K562 (cell line): ENCODE data around the gene ZNF292. TPM values are rescaled to one million over a fixed set of nuclear protein-coding genes. Genes with fewer than 3 reads are reported as not detected.

Experiments used
- ATF3 ChIP-seq, 2 experiments: fragments of 450-650 bp in 1 of 2; sonication (generic) in 1 of 2; formaldehyde crosslinking in 1 of 2; IDR thresholded peaks in 1 of 2; conservative IDR thresholded peaks in 1 of 2; 2 replicates each; pipeline versions ENCODE4 v1.6.1 to v1.8.1; 2016 to 2023; ENCODE audit warnings: mild to moderate bottlenecking in 2 of 2, moderate library complexity in 2 of 2, inconsistent platforms in 1 of 2, missing genetic modification reagents in 1 of 2
- BHLHE40 ChIP-seq: IDR thresholded peaks from 2 replicates; pipeline ENCODE4 v1.6.1; 2011; ENCODE audit warnings: low read length, improper control_type of control experiment
- BRD9 ChIP-seq: fragments of 450-650 bp; IDR thresholded peaks from 2 replicates; pipeline ENCODE4 v1.6.1; 2018; ENCODE audit warnings: low read depth; ENCODE audit not compliant: partially characterized antibody
- NELFE ChIP-seq: IDR thresholded peaks from 2 replicates; pipeline ENCODE4 v1.6.1; 2011; ENCODE audit warnings: mild to moderate bottlenecking; ENCODE audit not compliant: insufficient read depth, insufficient read length
- OTX1 ChIP-seq: fragments of 450-650 bp; formaldehyde crosslinking; IDR thresholded peaks from 2 replicates; pipeline ENCODE4 v1.4.0; 2022; ENCODE audit warnings: mild to moderate bottlenecking
- PRDM10 ChIP-seq: fragments of 450-650 bp; IDR thresholded peaks from 2 replicates; pipeline ENCODE4 v1.6.1; 2018; ENCODE audit not compliant: partially characterized antibody
- RBM25 ChIP-seq: fragments of 200-400 bp; formaldehyde crosslinking; IDR thresholded peaks from 2 replicates; pipeline ENCODE4 v1.6.1; 2018; ENCODE audit warnings: low read length, low read depth, moderate library complexity; ENCODE audit not compliant: severe bottlenecking
- TEAD2 ChIP-seq: fragments of 450-650 bp; IDR thresholded peaks from 2 replicates; pipeline ENCODE4 v1.6.1; 2016; ENCODE audit warnings: missing genetic modification characterization, control low read depth, missing compliant biosample characterization
- XRCC4 ChIP-seq: IDR thresholded peaks from one replicate; pipeline ENCODE4 v1.6.1; 2011; ENCODE audit not compliant: insufficient read depth, insufficient read length; ENCODE audit errors: extremely low read depth
- ZNF699 ChIP-seq: fragments of 250-450 bp; sonication (Bioruptor Pico); IDR thresholded peaks from 2 replicates; pipeline ENCODE4 v1.8.0; 2021; ENCODE audit warnings: mild to moderate bottlenecking, moderate library complexity; ENCODE audit not compliant: insufficient replicate concordance
- polyA plus RNA-seq, 8 experiments: library from polyadenylated mRNA; depleted of rRNA in 4 of 8; stranded (reverse) in 5 of 8; unstranded in 3 of 8; fragments of >200 nt; fragmentation: Nextera tagmentation in 2 of 8; fragmentation: Illumina TruSeq in 1 of 8; extraction: Ambion mirVana in 2 of 8; extraction: Trizol in 1 of 8; gene quantifications; 2 replicates each; pipeline versions ENCODE4 v1.2.1 to v1.2.3, GENCODE V29; 2011 to 2014; ENCODE audit warnings: inconsistent platforms in 1 of 8, missing spikeins in 1 of 8
- total RNA-seq, 7 experiments: library from RNA; depleted of rRNA in 6 of 7; stranded (reverse); fragments of >200 nt in 6 of 7; fragmentation: Illumina TruSeq in 2 of 7; extraction: Trizol in 2 of 7; gene quantifications; 2 replicates each; pipeline versions ENCODE4 v1.2.1 to v1.2.3, GENCODE V29; 2011 to 2021; ENCODE audit warnings: low replicate concordance in 1 of 7
- TF ChIP-seq, protein P1 (sequence below): fragments of 150-350 bp; IDR thresholded peaks from 2 replicates; pipeline ENCODE4 v1.6.1; 2014; ENCODE audit warnings: low read depth, mild to moderate bottlenecking, low read length, borderline replicate concordance
- TF ChIP-seq, protein P2 (sequence below): fragments of 450-650 bp; IDR thresholded peaks from 2 replicates; pipeline ENCODE4 v1.6.1; 2016; ENCODE audit warnings: mild to moderate bottlenecking
- TF ChIP-seq, protein P3 (sequence below): fragments of 250-450 bp; sonication (Bioruptor Pico); IDR thresholded peaks from 2 replicates; pipeline ENCODE4 v1.8.0; 2021; ENCODE audit warnings: borderline replicate concordance, mild to moderate bottlenecking, moderate library complexity; ENCODE audit not compliant: poor library complexity, severe bottlenecking

ZNF292 gene
- total and polyA plus RNA-seq, 9 of the 15 experiments (the other 6 are each of a cell fraction or from before 2014, with no cell fraction given) = 4.4 to 17.1 (median 12.8) TPM

- TF ChIP-seq OTX1 (CRISPR knock-in tag) (0 out of 2 replicates have a peak, but pooled peaks have one; percentile 31), NELFE (no peak), TEAD2 (no peak), ZNF699 (no peak), ATF3 (IDR thresholded peaks at IDR 0.05) (peak; percentile 55), ATF3 (CRISPR knock-in tag; conservative IDR thresholded peaks at IDR 0.05) (peak; percentile 86), BRD9 (no peak), XRCC4 (no peak), PRDM10 (peak; percentile 34), RBM25 (no peak), BHLHE40 (peak; percentile 100)
- TF ChIP-seq, protein P1, sequence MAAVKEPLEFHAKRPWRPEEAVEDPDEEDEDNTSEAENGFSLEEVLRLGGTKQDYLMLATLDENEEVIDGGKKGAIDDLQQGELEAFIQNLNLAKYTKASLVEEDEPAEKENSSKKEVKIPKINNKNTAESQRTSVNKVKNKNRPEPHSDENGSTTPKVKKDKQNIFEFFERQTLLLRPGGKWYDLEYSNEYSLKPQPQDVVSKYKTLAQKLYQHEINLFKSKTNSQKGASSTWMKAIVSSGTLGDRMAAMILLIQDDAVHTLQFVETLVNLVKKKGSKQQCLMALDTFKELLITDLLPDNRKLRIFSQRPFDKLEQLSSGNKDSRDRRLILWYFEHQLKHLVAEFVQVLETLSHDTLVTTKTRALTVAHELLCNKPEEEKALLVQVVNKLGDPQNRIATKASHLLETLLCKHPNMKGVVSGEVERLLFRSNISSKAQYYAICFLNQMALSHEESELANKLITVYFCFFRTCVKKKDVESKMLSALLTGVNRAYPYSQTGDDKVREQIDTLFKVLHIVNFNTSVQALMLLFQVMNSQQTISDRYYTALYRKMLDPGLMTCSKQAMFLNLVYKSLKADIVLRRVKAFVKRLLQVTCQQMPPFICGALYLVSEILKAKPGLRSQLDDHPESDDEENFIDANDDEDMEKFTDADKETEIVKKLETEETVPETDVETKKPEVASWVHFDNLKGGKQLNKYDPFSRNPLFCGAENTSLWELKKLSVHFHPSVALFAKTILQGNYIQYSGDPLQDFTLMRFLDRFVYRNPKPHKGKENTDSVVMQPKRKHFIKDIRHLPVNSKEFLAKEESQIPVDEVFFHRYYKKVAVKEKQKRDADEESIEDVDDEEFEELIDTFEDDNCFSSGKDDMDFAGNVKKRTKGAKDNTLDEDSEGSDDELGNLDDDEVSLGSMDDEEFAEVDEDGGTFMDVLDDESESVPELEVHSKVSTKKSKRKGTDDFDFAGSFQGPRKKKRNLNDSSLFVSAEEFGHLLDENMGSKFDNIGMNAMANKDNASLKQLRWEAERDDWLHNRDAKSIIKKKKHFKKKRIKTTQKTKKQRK = no peak
- TF ChIP-seq, protein P2, sequence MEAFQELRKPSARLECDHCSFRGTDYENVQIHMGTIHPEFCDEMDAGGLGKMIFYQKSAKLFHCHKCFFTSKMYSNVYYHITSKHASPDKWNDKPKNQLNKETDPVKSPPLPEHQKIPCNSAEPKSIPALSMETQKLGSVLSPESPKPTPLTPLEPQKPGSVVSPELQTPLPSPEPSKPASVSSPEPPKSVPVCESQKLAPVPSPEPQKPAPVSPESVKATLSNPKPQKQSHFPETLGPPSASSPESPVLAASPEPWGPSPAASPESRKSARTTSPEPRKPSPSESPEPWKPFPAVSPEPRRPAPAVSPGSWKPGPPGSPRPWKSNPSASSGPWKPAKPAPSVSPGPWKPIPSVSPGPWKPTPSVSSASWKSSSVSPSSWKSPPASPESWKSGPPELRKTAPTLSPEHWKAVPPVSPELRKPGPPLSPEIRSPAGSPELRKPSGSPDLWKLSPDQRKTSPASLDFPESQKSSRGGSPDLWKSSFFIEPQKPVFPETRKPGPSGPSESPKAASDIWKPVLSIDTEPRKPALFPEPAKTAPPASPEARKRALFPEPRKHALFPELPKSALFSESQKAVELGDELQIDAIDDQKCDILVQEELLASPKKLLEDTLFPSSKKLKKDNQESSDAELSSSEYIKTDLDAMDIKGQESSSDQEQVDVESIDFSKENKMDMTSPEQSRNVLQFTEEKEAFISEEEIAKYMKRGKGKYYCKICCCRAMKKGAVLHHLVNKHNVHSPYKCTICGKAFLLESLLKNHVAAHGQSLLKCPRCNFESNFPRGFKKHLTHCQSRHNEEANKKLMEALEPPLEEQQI = peak; percentile 90
- TF ChIP-seq, protein P3, sequence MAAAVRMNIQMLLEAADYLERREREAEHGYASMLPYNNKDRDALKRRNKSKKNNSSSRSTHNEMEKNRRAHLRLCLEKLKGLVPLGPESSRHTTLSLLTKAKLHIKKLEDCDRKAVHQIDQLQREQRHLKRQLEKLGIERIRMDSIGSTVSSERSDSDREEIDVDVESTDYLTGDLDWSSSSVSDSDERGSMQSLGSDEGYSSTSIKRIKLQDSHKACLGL = peak; percentile 48
Measured at GRCh38 chr6:87154993-87155841, at the start of gene ZNF292 (continued).
